MG63 (cell line): Measurements from ENCODE around the gene TCF19. TPM values are rescaled to one million over a fixed set of nuclear protein-coding genes. Genes with fewer than 3 reads are reported as not detected.
A peak's percentile ranks its signal among the peaks of the same experiment; 100 is the strongest.
"Not testable (repeated sequence)": the region's sequence is repeated elsewhere in the genome, so short reads cannot be mapped to it uniquely, and the experiment has no call there.

Source experiments
- DNase-seq: peaks from one replicate; pipeline ENCODE4 v3.0.0-alpha.2; 2020
- H3K27me3 ChIP-seq: fragments of 250-450 bp; sonication (Bioruptor Pico); 2 replicates; pipeline ENCODE4 v1.5.1; 2020; ENCODE audit warnings: mild to moderate bottlenecking, moderate library complexity
- H3K36me3 ChIP-seq: fragments of 250-450 bp; sonication (Bioruptor Pico); 2 replicates; pipeline ENCODE4 v1.5.1; 2020; ENCODE audit warnings: mild to moderate bottlenecking, moderate library complexity
- H3K4me3 ChIP-seq: fragments of 250-450 bp; sonication (Bioruptor Pico); 2 replicates; pipeline ENCODE4 v1.5.1; 2020; ENCODE audit warnings: mild to moderate bottlenecking, moderate library complexity
- H3K9me3 ChIP-seq: fragments of 250-450 bp; sonication (Bioruptor Pico); 2 replicates; pipeline ENCODE4 v1.5.1; 2020; ENCODE audit warnings: mild to moderate bottlenecking, moderate library complexity
- total RNA-seq: library from RNA; depleted of rRNA; stranded (reverse); fragments of >200 nt; shearing (Covaris generic); gene quantifications from 2 replicates; pipeline ENCODE4 v1.2.3, GENCODE V29; 2014; ENCODE audit warnings: low replicate concordance

TCF19 gene
- total RNA-seq, 1 experiment from 2014 or later = 25.0 TPM

DNA sequence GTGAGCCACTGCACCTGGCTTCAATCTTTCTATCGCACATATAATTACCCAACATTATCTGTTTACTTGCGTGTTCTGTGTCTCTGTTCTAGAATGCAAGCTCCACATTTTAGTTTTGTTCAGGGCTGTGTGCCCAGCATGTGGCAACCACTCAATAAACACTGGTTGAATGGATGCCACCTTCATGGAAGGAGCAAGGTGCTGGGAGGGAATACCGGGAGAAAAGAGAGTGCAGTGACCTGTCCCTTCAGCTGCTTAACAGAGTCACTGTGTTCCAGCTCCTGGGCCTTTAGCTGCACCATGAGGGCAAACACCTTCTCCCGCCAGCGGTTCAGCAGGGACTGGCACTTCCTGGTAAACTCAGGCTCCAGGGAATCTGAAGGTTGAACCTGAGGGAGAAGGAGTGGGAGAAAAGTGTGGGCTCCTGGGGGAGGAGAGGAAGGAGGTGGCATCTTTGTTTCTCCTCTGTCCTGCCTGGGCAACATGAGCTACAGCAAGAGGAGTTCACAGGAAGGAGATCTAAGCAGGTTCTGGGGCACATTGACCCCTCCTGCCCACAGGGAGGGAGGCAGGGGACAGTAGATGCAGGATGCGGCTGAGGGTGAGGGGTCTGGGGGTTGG, 8.5 kb upstream of the TCF19 start:
- Histone ChIP-seq H3K36me3 (no peaks in the 10 kb centered on the region; the same call in 1 of the 2 replicates), H3K9me3 (no peaks in the 10 kb centered on the region), H3K4me3 (no peak overlapping the region), H3K27me3 (no peaks in the 10 kb centered on the region)
- no peak for DNase-seq

DNA sequence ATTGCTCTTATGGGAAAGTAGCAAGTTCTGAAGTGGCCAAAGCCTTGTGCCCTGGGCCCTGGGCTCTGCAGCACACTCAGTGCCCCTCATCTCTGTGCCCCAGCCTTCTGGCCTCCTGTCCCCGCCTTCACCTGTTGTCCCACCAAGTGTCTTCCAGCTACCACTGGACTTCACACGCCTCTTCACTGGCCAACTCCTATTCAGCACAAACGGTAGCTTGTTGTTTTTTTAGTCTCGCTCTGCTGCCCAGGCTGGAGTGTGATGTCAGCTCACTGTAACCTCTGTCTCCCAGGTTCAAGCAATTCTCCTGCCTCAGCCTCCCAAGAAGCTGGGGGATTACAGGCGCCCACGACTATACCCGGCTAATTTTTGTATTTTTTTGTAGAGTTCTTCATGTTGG, 5.6 kb upstream of the TCF19 start:
- H3K9me3 ChIP-seq = no peaks in the 10 kb centered on the region
- no peak for DNase-seq
- no peaks in the 10 kb centered on the region; the same call in 1 of the 2 replicates for H3K36me3 ChIP-seq
- H3K27me3 ChIP-seq = no peaks in the 10 kb centered on the region
- no peak overlapping the region for H3K4me3 ChIP-seq

DNA sequence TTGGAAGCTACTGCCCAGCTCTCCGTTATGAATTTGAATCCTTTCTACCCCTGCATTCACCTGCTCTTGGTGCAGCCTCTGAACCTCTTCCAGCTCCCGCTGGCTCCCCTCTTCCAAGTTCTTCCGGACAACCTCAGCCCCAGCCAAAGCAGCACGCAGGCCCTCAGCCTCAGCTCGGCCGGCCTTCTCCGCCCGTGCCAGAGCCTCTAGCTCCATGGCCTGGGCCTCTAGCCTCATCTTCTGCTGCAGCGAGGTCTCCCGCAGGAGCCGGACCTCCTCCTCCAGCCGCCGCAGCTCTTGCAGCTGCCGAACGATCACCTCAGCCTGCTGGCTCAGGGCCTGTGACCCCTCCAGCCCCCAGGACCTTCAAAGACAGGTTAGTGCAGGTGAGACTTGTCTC, 4.0 kb upstream of the TCF19 start:
- Histone ChIP-seq H3K27me3 (no peaks in the 10 kb centered on the region), H3K36me3 (no peaks in the 10 kb centered on the region; the same call in none of the 2 replicates), H3K4me3 (no peak overlapping the region), H3K9me3 (no peaks in the 10 kb centered on the region)
- no peak for DNase-seq

DNA sequence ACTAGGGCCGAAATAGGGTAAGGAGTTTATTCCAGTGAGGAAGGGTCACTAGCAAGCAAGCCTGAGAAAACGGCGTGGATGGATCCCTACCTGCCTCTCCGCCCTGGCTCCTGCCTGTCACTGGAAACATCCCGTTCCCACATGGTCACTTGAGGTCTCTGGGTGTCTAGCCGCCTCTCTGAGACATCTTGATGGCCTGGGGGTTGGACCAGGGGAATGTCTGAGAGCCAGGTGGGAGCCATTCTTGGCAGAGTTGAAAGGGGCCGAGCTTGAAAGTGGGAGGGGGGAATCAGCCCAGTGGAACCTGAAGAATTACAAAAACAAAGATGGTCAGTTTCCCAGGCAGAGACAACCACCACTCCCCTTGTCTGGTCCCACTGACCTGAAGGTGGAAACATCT, 1.7 kb upstream of the TCF19 start:
- H3K4me3 ChIP-seq = no peak overlapping the region
- no peak for DNase-seq
- no peaks in the 10 kb centered on the region for H3K27me3 ChIP-seq
- H3K36me3 ChIP-seq = no peaks in the 10 kb centered on the region; the same call in none of the 2 replicates
- H3K9me3 ChIP-seq = no peaks in the 10 kb centered on the region

DNA sequence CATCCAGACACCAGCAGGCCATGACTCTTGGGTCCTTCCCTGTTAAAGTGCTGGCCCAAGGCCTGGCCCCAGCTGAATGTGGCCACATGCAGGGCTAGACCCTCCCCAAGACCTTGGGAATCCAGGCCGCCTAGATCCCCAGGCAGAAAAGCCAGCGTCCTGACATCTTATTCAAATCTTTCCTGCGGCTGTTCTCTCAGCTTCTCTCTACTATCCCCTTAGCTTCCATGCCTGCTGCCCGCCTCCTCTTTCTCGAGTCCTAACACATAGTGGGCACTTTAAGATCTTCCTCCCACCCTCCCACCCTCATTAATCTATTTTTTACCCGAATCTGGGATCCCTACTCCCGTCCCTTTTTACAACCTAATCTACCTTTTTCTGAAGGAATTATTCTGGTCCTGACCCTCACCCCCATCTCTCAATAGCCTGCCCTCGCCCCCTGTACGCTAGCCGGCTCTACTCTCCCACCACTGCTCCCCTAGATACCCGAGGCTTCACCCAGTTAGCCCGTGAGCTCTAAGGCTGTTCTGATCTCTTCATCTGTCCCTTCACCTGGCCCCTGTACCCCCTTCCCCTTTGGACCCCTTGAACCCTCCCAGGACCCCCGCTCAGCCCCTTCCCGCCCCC, 763 bp upstream of the TCF19 start, which contains the start of gene CCHCR1:
CCHCR1 (minus strand) TSS at position 290 of the 627 bp plus-strand sequence; CDS start at position 88, 202 bp downstream.
- Histone ChIP-seq H3K4me3 (peak within 1 kb of the TSS; percentile 74), H3K36me3 (no peaks in the 10 kb centered on the region; the same call in none of the 2 replicates), H3K9me3 (no peaks in the 10 kb centered on the region), H3K27me3 (no peaks in the 10 kb centered on the region)
- DNase-seq = no peak

DNA sequence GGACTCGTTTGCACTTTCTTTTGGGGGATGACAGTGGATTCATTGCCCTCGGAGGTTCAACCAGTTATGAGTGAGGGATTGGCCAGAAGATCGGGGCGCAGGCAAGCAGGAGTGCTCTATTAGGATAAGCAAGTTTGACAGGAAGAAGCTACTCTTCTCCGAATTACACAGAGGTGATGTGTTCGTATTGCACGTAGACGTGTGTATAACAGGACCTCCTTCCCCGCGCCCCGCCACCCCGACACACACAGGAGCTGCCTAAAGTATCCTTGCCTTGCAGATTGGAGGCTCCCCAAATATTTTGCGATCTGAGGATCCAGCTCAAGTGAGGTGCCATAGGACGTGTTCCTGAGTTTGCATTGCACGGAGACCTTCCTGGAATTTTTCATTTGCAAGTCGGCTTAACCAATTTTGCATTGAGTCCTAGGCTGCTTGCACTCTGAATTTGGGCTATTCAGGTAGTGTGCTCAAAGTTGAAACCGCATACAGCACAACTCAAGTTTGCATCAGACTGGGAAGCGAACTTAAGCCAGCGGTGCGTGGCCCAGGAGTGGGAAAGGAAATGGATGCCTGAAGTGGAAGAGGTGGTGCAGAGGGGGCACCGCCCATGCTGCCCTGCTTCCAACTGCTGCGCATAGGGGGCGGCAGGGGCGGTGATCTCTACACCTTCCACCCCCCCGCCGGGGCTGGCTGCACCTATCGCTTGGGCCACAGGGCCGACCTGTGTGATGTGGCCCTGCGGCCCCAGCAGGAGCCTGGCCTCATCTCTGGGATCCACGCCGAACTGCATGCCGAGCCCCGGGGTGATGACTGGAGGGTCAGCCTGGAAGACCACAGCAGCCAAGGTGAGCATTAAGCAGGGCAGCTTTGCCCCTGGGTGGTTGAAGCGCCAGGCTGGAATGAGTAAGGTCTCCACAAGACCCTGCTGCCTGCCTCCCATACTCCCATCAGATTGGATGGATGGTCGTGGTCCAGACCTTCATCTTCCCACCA, 770 bp downstream of the TCF19 start:
- DNase-seq = peak; percentile 23
- Histone ChIP-seq H3K4me3 (peak overlapping the region; percentile 74), H3K27me3 (no peaks in the 10 kb centered on the region), H3K9me3 (no peaks in the 10 kb centered on the region), H3K36me3 (peaks cover 5% of the 10 kb centered on the region)

DNA sequence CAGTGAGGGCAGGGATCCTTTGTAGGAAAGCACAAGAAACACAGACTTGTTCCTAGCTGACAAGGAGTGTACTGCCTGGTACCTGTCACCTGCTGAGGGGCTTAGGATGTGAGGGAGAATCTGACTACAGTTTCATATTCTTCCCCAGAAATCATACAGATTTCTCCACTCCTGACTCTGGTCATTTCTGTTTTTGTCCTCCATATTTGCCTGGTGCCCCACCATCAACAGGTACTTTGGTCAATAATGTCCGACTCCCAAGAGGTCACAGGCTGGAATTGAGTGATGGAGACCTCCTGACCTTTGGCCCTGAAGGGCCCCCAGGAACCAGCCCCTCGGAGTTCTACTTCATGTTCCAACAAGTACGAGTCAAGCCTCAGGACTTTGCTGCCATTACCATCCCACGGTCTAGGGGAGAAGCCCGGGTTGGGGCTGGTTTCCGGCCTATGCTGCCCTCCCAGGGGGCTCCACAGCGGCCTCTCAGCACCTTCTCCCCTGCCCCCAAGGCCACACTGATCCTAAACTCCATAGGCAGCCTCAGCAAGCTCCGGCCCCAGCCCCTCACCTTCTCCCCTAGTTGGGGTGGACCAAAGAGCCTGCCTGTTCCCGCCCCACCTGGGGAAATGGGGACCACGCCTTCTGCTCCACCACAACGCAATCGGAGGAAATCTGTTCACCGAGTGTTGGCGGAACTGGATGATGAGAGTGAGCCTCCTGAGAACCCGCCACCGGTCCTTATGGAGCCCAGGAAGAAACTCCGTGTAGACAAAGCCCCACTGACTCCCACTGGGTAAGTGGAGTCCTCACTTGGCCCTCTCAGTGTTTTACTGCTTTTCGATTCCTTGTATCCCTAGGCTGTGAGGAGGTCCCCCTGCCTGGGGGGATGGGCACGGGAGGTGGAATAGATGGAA, 3.1 kb downstream of the TCF19 start:
- Histone ChIP-seq H3K9me3 (no peaks in the 10 kb centered on the region), H3K27me3 (no peaks in the 10 kb centered on the region), H3K36me3 (peaks cover 5% of the 10 kb centered on the region), H3K4me3 (no peak overlapping the region)
- no peak for DNase-seq

DNA sequence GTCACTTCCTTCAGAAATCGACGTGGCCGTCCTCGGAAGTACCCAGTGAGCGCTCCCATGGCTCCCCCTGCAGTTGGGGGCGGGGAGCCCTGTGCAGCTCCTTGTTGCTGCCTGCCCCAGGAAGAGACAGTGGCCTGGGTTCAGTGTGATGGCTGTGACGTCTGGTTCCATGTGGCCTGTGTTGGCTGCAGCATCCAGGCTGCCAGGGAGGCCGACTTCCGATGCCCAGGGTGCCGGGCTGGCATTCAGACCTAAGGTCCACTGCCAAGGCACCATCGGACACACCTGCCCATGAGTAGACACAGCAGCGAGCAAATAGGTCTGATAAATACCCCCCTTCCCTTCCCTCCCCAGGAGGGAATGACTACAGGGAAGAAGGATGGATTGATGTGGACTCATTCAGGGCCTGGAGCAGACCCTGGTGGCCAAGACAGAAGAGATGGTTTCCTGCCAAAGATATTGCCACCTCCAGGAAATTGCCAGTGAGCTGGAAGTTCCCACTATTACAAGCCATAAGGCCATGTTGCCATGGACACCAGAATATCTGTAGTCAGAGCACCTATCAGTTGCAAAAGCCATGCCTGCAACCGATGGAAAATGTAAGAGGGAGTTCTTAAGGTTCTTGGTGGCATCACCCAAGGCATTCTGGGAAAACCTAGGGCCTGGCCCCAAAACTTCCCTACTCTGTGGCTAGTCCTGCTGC, 4.2 kb downstream of the TCF19 start:
- Histone ChIP-seq H3K9me3 (no peaks in the 10 kb centered on the region), H3K36me3 (peaks cover 5% of the 10 kb centered on the region)

DNA sequence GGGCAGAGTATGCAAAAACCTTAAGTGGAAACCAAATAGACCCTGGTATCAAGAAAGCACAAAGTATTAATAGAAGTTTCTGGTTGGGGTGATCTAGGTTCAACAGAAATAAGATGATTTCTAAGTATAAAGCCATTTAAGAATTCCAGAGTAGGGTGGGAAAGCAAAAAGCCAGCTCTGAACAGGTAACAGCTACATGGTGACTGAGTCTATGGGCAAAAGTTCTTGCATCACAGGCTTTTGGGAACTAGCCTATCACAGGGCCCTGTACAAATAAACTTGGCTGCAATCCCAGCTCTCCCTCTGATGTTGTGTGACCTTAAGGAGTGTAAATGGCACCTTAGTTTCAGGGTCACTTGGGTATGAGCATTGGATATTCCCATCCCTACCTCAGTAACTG, 5.5 kb downstream of the TCF19 start:
- DNase-seq = no peak
- Histone ChIP-seq H3K27me3 (no peaks in the 10 kb centered on the region), H3K9me3 (no peaks in the 10 kb centered on the region), H3K36me3 (peaks cover 5% of the 10 kb centered on the region), H3K4me3 (no peak overlapping the region)

More for the DNA sequence above, 4.2 kb downstream of the TCF19 start:
- no peaks in the 10 kb centered on the region for H3K27me3 ChIP-seq
- no peak overlapping the region for H3K4me3 ChIP-seq
- DNase-seq = no peak

DNA sequence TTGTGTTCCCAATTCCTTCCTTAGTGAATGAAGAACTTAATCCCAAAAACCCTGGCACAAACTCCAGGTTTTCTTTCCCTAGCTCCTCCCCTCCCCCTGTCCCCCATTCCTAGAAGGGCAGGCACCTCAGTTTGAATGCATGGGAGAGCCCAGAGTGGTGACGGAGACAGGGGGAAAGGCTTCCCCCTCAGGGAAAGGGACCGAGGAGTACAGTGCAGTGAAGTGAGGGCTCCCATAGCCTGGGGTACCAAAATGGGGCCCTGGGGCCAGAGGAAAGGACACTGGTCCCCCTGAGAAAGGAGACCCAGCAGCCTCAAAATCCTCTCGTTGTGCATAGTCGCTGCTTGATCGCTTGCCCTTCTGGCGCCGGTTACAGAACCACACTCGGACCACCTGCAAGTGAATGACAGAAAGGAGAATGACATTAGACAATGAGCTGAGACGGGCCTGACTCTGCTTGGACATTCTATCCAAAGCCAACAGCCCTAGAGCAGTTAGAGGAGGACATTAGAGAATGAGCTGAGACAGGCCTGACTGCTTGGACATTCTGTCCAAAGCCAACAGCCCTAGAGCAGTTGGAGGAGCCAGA, 6.2 kb downstream of the TCF19 start:
- H3K4me3 ChIP-seq, H3K36me3 ChIP-seq, H3K9me3 ChIP-seq, DNase-seq, H3K27me3 ChIP-seq: not testable (repeated sequence)

DNA sequence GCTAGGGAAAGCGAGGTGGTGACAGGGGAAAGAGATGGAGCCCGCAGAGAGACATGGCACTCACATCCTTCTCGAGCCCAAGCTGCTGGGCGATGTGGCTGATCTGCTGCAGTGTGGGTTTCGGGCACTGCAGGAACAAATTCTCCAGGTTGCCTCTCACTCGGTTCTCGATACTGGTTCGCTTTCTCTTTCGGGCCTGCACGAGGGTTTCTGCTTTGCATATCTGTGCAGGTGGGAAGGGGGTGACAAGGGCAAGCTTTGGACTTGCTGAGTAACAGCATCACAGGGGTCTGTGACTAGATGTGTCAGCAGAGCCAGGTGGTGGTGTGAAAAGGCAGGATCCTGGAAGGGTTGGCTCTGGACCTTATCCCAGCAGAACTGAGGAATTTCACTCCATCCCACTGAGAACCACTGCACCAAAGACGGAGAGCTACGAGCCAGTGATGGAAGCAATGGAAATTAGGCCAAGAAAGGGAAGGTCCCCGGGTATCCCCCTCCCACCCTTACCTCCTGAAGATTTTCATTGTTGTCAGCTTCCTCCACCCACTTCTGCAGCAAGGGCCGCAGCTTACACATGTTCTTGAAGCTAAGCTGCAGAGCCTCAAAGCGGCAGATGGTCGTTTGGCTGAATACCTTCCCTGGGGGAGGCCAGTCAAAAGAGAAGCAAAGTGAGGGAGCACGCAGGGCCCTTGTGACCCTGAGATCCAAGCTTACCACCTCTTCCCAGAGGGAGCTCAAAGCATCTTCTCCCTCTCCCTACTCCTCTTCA, 6.9 kb downstream of the TCF19 start:
- not testable (repeated sequence) for H3K36me3 ChIP-seq, H3K4me3 ChIP-seq, H3K9me3 ChIP-seq, DNase-seq, H3K27me3 ChIP-seq

DNA sequence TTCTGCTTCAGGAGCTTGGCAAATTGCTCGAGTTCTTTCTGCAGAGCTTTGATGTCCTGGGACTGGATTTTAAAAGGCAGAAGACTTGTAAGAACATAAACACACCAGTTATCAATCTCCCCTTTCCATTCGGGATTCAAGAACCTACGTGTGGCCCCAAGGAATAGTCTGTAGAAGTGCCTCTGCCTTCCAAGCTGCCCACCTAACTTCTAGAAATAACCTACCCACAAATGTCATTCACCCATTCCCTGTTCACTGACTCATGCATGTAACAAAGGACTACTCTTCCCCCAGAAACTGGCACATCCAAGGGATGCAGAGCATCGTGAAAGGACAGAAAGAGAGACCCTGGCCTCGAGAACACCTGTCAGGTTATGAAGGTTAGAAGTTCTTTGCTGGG, 7.6 kb downstream of the TCF19 start:
- Histone ChIP-seq H3K36me3 (peaks cover 5% of the 10 kb centered on the region), H3K9me3 (no peaks in the 10 kb centered on the region), H3K27me3 (no peaks in the 10 kb centered on the region), H3K4me3 (no peak overlapping the region)
- no peak for DNase-seq

DNA sequence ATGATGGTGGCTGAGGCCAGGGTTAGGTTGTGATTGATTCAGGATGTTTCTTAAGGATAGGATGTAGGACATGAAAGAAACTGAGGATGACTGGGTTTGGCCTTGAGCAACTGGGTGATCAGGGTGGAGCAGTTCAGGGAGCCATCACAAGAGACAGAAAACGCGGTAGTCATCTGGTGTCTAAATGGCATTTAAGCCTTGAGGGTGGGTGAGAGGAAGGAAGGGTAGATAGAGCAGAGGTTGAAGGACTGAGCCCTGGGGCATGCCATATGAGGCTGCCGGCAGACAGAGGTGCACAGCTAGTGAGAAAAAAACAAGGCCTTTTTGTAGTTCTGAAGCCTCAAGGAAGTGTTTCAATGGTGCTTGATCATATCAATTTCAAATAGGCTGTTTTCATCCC, 10.2 kb downstream of the TCF19 start:
- DNase-seq = no peak
- H3K4me3 ChIP-seq = no peak overlapping the region
- no peaks in the 10 kb centered on the region for H3K9me3 ChIP-seq
- H3K36me3 ChIP-seq = no peaks in the 10 kb centered on the region; the same call in 1 of the 2 replicates
- H3K27me3 ChIP-seq = no peaks in the 10 kb centered on the region

DNA sequence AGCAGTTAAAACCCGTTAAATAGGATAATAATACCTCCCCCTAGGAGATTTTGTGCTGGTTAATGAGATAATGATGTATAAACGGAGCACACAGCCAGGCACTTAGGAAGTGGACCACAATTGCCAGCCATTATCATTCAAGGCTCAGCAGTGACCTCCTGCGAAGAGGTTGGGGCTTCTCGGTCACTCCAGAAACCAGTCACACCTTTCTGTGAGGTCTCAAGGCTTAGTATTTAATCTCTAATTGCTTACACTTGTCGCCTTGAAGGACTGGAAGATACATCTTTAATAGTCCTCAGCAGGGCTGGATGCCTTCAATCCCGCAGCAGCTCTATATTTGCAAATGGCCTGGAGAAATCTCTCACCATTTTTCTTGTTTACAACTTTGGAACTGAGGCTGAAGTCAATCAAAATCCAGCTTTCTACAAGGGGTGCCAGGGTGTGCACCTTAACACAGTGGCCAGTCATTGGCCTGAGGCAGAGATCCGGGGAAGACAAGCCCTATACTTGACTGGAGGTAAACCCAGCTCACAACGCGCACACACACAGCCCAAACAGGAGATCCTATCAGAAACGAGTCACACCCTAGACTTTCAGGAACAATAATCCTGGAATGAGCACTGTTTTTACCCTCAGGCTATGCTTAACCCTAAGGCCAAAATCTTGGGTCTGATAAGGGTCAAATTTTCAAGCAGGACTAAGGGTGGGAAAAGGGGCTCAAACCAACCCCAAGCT, 10.9 kb downstream of the TCF19 start:
- Histone ChIP-seq H3K9me3 (no peaks in the 10 kb centered on the region), H3K4me3 (no peak overlapping the region), H3K27me3 (no peaks in the 10 kb centered on the region), H3K36me3 (no peaks in the 10 kb centered on the region)
- no peak for DNase-seq
